GM12874 (cell line): Measurements from ENCODE around the gene CHMP4B.

Experiments used
- CTCF ChIP-seq: IDR thresholded peaks from 2 replicates; pipeline ENCODE4 v1.5.1; 2011; ENCODE audit warnings: low read depth, mild to moderate bottlenecking, control low read depth, low read length, moderate library complexity; ENCODE audit not compliant: insufficient read depth

Gene CHMP4B

GRCh38 chr20:33810885-33811775, at the start of gene CHMP4B:
Gene CHMP4B (plus strand): TSS chr20:33811348. CDS start chr20:33811469, 121 bp downstream.
- no peak for TF ChIP-seq CTCF

- TF ChIP-seq CTCF: no peak
Measured at GRCh38 chr20:33761698-33762250, 49.4 kb upstream of the CHMP4B start.

GRCh38 chr20:33765099-33765498, 46.0 kb upstream of the CHMP4B start:
- TF ChIP-seq CTCF: no peak

GRCh38 chr20:33765592-33765991, 45.6 kb upstream of the CHMP4B start:
- no peak for TF ChIP-seq CTCF

- no peak for TF ChIP-seq CTCF
Measured at GRCh38 chr20:33766686-33767085, 44.5 kb upstream of the CHMP4B start.

- TF ChIP-seq CTCF: no peak
Measured at GRCh38 chr20:33767777-33768138, 43.4 kb upstream of the CHMP4B start.

- no peak for TF ChIP-seq CTCF
Measured at GRCh38 chr20:33769043-33769442, 42.1 kb upstream of the CHMP4B start.
